Limb (tissue), 2 donors: ENCODE measurements around the gene CD58.
"Not testable (repeated sequence)": the region's sequence is repeated elsewhere in the genome, so short reads cannot be mapped to it uniquely, and the experiment has no call there.

Source experiments
- DNase-seq, 2 donors: peaks; one replicate each; pipeline ENCODE4 v3.0.0-alpha.2; 2016; ENCODE audit errors: extremely low spot score in 2 of 2

The CD58 gene

DNA sequence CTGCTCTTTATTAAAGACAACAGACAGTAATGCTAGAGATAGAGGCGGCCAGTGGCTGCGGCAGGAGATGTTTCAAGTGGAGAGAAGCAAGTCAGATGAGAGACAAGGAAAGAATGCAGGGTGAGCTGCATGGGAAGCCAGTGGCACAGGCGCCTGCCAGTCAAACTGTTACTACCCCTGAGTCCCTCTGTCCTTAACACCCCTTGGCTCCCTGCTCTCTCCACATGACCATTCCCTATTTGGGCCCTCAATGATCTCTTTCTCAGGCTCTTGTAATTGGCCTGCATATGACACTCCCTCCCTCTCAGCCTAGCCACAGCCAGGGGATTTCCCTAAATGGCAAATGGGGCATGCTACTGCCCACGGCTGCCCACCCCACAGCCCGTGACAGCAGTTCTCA, 22.6 kb upstream of the CD58 start:
- not testable (repeated sequence) for DNase-seq

DNA sequence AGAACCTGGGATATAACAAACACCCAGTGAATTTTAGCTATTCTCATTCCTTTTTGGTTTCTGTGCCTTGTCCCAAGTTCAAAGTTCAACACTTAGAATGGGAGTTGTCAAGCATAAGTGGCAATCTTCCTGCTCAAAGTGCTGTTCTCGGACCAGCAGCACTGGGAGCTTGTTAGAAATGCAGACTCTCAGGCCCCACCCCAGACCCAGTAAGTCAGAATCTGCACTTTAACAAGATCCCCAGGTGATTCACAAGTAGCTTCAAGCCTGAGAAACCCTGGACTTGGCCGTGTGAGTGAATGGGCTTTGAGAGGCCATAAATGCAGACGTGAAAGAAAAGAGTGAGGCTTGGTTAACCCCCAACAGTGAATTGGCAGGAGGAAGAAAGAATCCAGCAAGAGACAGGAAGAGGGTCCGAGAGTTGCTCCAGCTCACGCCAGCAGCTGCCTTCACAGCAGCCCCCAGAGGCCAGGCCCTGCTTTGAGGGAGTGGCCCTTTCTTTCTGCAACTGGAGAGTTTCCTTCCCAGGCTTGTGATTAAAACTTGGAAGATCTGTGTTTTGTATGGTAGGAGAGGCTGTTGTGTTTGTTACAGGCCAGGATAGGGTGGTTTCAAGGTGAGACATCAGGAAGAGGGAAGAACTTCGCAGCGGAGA, 21.3 kb upstream of the CD58 start:
- DNase-seq, result not testable (repeated sequence)

GRCh38 chr1:116591006-116591950, 20.5 kb upstream of the CD58 start:
- not testable (repeated sequence) for DNase-seq

GRCh38 chr1:116590359-116591005, 19.7 kb upstream of the CD58 start:
- DNase-seq, result not testable (repeated sequence)

DNA sequence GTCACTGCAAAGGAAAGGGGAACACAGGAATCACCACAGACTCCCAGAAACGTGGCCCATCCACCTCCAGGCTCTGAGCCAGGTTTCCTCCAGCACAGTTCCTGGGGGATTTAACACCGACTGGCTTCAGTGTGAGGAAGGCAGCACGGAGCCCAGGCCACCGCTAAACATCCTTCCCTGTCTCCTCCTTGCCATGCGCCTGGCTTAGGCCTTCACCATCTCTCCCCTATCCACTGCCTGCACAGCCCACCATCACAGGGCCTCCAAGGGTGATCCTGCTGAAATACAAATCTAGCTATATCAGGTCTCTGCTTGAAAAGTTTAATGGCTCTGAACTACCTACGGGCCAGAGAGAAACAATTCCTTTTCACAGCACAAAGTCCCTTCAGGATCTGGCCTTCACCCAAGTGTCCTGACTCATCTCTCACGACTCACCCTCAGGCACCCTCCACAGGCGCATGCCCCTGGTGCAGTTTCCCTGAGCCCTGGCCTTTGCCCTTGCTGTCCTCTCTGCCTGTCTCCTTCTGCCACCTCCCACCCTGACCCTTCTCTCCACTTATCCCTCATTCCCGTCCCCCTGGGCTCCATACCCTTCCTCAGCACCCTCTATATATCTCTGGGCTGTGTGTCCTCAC, 18.4 kb upstream of the CD58 start:
- not testable (repeated sequence) for DNase-seq

DNA sequence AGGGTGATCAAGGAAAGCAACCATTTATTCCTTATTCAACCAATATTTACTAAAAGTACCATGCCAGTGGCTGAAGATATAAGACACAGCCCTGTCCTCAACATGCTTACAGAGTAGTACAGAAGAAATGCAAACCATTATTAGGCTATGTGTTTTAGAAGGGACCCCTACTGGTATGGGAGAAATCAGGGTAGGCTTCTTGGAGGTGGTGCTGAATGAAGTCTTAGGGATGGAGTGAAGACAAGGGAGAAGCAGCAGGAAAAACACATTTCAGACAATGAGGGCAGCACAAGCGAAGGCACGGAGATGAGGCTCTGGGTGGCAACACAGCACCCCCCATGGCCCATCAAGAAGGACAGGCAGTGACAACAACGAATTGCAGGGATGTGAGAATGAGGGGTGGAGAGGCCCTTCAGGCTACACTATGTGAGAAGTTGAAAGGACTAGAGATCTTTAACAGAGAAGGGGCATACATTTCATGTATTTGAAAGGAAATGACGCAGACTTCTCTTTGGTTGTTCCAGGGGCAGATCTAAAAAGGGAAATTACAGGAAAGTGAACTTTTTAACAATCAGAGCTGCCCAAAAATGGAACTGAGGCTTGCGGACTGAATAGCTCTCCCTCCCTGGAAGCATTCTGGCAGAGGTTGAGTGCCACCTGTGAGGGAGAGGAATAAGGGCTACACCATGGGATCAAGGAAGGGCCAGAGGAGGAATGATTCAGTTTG, 16.8 kb upstream of the CD58 start:
- no peak for DNase-seq

DNA sequence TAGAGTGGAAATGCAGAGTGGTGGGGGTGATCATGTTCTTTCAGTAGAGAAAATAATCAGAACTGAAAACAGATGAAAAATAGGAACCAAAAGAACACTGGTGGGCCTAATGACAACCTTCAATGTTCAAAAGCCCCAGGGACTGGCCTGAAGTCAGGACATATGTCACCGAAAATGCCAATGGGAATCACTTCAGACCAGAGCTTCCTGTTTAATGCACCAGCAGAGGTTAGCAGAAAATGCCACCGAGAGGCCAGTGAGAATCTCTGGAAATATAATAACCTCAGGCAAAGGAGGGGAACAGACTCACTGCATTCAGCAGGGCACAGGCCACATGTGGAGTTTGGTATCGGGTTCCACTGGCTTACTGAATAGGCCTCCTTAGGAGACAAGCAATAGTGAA, 15.9 kb upstream of the CD58 start:
- no peak for DNase-seq

- no peak for DNase-seq
Measured at GRCh38 chr1:116585886-116586285, 15.1 kb upstream of the CD58 start.

- no peak for DNase-seq
Measured at GRCh38 chr1:116581323-116581885, 10.6 kb upstream of the CD58 start.

DNA sequence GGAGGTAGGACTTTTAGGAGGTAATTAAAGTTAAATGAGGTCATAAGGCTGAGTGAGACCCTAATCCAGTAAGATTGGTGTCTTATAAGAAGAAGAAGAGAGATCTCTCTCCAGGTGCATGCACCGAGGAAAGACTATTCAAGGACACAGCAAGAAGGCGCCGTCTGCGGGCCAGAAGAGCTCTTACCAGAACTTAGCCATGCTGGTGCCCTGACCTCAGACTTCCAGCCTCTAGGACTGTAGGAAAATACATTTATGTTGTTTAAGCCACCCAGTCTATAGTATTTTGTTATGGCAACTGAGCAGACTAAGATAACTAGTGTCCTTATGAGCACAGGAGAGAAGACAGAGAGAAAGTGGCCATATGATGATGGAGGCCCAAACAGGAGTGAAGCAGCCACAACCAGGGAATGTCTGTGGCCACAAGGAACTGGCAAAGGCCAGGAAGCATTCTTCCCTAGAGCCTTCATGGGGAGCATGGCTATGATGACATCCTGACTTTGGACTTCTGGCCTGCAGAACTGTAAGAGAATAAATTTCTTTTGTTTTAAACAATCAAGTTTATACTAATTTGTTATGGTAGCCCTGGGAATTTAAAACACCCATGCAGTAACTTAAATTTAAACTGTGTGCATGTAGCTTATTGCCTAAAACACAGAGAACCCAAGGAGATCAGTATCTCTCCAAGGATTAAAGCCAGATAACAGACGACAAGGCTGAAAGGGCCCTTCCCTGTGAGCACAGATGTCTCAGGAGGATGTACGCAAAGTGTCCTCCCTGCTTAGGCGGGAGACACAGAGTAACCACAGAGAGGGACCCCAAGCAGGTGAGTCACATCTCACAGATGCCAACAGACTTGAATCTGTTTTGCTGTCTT, 9.9 kb upstream of the CD58 start:
- DNase-seq, result no peak

DNA sequence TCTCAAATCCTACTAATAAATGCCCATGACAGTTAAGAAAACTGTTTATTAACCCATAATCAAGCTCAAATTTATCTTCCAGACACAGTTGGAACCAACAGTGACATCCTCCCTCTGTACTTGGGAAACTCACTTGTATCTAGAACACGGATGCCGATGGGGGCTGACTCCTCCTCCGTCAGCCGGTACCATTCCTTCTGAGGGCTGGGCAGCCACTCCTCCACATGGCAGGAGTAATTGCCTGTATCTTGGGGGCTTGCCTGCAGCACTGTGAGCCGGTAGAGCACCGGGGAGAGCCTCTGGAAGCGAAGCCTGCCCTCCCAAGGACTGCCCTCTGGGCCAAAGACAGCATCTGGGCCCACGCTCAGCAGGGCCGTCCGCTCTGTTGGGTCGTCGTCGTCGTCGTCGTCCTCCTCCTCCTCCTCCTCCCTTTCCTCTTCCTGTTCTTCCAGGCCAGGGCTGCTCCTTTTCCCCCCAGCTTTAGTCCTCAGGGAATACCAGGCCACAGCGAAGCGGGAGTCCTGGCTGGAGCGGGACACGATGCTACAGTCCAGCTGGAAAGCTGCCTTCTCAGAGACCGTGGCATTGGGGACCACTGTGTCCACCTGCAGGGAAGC, 8.5 kb upstream of the CD58 start:
- no peak for DNase-seq

GRCh38 chr1:116578581-116578980, 7.8 kb upstream of the CD58 start:
- no peak for DNase-seq

GRCh38 chr1:116577759-116578314, 7.0 kb upstream of the CD58 start:
- no peak for DNase-seq

- DNase-seq, result peak; percentile 77 to 83
Measured at GRCh38 chr1:116574581-116575291, 3.9 kb upstream of the CD58 start.

DNA sequence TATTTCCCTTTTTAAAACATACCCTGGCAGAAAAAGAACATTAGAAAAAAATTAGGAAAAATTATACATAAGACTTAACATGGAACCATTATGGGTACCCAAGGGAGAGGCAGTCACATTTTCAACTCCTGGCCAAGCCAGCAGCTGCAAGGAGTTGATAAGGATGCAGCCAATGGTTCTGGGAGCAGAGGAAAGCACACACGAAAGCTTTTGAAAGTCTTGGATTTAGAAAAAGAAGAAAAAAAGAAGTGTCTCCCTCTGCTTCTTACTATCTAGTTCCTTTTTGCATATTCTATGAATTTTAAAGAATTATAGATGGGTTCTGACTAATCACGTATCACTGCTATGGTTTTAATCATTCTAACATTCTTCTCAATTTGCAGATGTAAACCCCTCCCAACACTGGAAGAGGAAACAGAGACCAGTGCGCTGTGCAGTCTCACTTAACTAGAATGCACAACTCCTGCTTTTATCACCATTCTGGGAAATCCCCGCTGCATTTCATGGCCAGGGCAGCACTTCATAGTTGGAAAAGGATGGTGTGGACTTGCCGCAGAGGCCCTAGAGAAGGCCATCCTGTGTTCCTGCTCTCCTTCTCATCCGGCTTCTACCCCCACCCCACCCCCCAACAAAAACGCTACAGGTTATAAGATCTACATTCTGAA, 2.7 kb upstream of the CD58 start:
- no peak for DNase-seq

GRCh38 chr1:116572771-116573430, 2.1 kb upstream of the CD58 start:
- DNase-seq, result no peak

GRCh38 chr1:116572099-116572498, 1.3 kb upstream of the CD58 start:
- no peak for DNase-seq
